Activated T-cell treated with anti-CD3 and anti-CD28 coated beads, Interleukin-2, amount 50 U/mL, for 72 hours (primary cell): ENCODE measurements around the gene SPRED3. TPM values are rescaled to one million over a fixed set of nuclear protein-coding genes. Genes with fewer than 3 reads are reported as not detected.
"Not testable (repeated sequence)": the region's sequence is repeated elsewhere in the genome, so short reads cannot be mapped to it uniquely, and the experiment has no call there.

Source experiments
- ATAC-seq, 2 donors: fragments of 150-1000 bp; cut with Tn5 transposase; replicated peaks in 1 of 2; 2 replicates each; pipeline ENCODE4 v1.10.0; 2021; ENCODE audit warnings: moderate library complexity in 2 of 2, mild to moderate bottlenecking in 1 of 2
- DNase-seq, 2 donors: peaks; one replicate each; pipeline ENCODE4 v3.0.0; 2021 to 2022; ENCODE audit warnings: mixed read lengths in 1 of 2
- H3K27ac Mint-ChIP-seq: one replicate; pipeline ENCODE4 v1.8.0; 2022; ENCODE audit warnings: mild to moderate bottlenecking, moderate library complexity, mixed read lengths
- H3K27me3 Mint-ChIP-seq: one replicate; pipeline ENCODE4 v1.8.0; 2022; ENCODE audit warnings: low read depth, mixed read lengths
- H3K36me3 Mint-ChIP-seq, 2 donors: one replicate each; pipeline ENCODE4 v1.8.0; 2022; ENCODE audit warnings: mixed read lengths in 2 of 2, mild to moderate bottlenecking in 1 of 2; ENCODE audit not compliant: insufficient read depth in 2 of 2
- H3K4me1 Mint-ChIP-seq: one replicate; pipeline ENCODE4 v1.8.0; 2022; ENCODE audit warnings: low read depth, mixed read lengths
- H3K4me3 Mint-ChIP-seq, 2 donors: one replicate each; pipeline ENCODE4 v1.8.0; 2022; ENCODE audit warnings: mild to moderate bottlenecking in 2 of 2, mixed read lengths in 2 of 2, moderate library complexity in 2 of 2
- H3K9me3 Mint-ChIP-seq, 2 donors: one replicate each; pipeline ENCODE4 v1.8.0; 2022; ENCODE audit warnings: mixed read lengths in 2 of 2
- total RNA-seq, 2 donors: library from RNA; stranded (reverse); gene quantifications; one replicate each; pipeline ENCODE4 v1.2.3, GENCODE V29; 2022

The SPRED3 gene
- total RNA-seq, 2 donors from 2014 or later: 1.7 to 4.2 TPM

DNA sequence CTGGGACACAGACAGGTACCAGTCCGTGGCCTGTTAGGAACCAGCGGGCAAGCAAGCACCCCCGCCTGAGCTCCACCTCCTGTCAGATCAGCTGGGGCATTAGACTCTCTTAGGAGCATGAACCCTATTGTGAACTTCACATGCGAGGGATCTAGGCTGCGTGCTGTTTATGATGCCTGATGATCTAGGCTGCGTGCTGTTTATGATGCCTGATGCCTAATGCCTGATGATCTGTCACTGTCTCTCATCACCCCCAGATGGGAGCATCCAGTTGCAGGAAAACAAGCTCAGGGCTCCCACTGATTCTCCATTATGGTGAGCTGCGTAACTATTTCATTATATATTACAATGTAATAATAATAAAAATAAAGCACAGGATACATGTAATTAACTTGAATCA lies 33.9 kb downstream of the SPRED3 start:
- H3K9me3 Mint-ChIP-seq: no peaks in the 10 kb centered on the region
- H3K36me3 Mint-ChIP-seq: no peaks in the 10 kb centered on the region
- no peak overlapping the region for H3K4me3 Mint-ChIP-seq
- no peaks in the 10 kb centered on the region for H3K27me3 Mint-ChIP-seq
- DNase-seq (no peak), ATAC-seq (no peak)
- H3K4me1 Mint-ChIP-seq: peaks cover 29% of the 10 kb centered on the region
- H3K27ac Mint-ChIP-seq: no peak overlapping the region

DNA sequence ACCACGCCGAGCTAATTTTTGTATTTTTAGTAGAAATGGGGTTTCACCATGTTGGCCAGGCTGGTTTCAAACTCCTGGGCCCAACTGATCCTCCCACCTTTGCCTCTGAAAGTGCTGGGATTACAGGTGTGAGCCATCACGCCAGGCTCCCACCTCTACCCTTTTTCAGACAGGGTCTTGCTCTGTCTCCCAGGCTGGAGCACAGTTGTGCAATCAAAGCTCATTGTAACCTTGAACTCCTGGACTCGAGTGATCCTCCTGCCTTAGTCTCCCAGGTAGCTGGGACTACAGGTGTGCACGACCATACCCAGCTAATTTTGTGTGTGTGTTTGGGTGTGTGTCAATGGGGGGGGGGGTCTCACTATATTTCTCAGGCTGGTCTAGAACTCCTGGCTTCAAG lies 35.8 kb downstream of the SPRED3 start:
- Mint-ChIP-seq H3K4me3 (no peak overlapping the region), H3K27ac (no peak overlapping the region), H3K9me3 (no peaks in the 10 kb centered on the region), H3K36me3 (no peaks in the 10 kb centered on the region), H3K4me1 (peaks cover 30% of the 10 kb centered on the region), H3K27me3 (no peaks in the 10 kb centered on the region)
- no peak for DNase-seq
- no peak for ATAC-seq

DNA sequence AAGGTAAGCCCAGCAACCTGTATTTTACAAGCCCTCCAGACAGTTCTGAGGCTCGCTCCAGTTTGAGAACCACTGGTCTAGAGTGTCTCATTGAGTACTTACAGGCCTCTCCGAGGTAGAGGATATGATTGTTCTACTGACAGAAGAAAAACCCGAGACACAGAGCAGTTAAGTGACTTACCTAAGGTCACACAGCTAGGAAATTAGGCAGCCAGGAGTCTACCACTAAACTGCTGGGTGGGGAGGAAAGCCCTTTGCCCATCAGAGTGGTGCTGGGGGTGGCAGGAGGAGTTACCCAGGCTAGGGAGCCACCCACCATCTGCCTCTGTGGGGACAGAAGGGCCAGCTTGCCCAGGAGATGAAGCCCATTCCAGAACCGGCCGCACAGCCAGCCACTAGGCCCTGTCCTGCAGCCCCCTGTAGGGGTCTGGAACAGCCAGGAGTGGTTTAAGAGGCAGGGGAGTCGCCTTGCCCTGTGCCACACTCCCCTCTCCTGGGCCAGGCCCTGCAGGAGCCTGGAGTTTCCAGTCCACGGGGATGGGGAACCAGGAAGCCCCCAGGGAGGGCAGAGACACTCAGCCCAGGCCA lies 36.8 kb downstream of the SPRED3 start:
- H3K27ac Mint-ChIP-seq: no peak overlapping the region
- H3K4me1 Mint-ChIP-seq: peaks cover 37% of the 10 kb centered on the region
- peak overlapping the region; percentile 77 to 94 for H3K4me3 Mint-ChIP-seq

DNA sequence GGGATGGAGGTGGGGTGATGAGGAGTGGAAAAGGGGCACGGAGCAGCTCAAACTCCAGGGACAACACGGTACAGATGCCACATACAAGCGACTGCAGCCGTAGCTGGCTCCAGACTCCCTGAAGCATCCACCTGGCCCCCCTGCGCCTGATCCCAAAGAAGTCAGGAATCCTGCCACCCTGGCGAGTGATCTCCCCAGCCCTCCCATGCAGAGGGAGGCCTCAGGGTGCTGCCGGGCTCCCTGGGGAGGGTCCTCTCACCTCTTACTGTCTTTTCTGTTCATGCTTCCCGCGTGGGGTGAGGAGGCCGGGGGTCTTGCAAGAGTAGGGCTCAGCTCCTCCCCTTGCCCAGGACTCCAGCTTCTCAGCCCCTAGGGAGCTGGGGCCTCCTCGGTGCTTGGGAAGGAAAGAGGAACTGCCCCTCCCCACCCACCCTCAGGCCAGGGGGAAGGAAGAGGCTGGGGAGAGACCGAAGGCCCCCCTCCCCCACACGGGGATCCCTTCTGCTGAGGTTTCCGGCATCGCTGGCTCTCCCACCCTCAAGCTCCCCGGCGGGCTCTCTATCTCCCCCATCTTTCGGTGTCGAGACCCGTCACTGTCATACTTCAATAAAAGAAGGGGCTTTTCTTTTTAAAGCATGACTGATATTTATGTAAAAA lies 37.4 kb downstream of the SPRED3 start, which contains the start of gene RASGRP4:
Gene RASGRP4 (minus strand): TSS at position 410 of the 657 bp plus-strand sequence. CDS start 128 bp downstream, at position 282.
- ATAC-seq: peak; percentile 24
- DNase-seq: peak; percentile 66 to 70
- Mint-ChIP-seq H3K27me3 (no peaks in the 10 kb centered on the region), H3K4me1 (peaks cover 42% of the 10 kb centered on the region), H3K36me3 (no peaks in the 10 kb centered on the region), H3K27ac (peak within 1 kb of the TSS; percentile 96), H3K4me3 (peak within 1 kb of the TSS; percentile 77 to 94), H3K9me3 (no peaks in the 10 kb centered on the region)

More for the DNA sequence above, 36.8 kb downstream of the SPRED3 start:
- Mint-ChIP-seq H3K27me3 (no peaks in the 10 kb centered on the region), H3K9me3 (no peaks in the 10 kb centered on the region), H3K36me3 (no peaks in the 10 kb centered on the region)
- ATAC-seq (no peak), DNase-seq (no peak)

DNA sequence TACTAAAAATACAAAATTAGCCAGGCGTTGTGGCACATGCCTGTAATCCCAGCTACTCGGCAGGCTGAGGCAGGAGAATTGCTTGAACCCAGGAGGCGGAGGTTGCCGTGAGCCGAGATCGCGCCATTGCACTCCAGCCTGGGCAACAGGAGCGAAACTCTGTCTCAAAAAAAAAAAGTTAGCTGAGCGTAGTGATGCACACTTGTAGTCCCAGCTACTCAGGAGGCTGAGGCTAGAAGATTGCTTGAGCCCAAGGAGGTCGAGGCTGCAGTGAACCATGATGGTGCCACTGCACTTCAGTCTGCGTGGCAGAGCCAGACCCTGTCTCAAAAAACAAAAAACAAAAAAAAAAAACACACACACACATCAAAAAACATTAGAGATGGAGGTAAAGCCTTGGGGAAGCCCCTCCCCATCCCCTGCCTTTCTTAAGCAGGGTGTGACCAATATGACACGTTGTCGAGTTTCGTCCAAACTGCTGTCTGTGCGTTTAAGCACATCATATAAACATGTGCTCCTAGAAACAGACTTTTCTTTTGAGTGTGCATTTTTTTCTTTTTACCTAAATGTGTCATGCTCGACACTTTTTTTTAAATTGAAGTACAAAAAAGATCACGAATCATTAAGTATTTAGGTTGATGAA lies 38.7 kb downstream of the SPRED3 start:
- H3K27me3 Mint-ChIP-seq, H3K36me3 Mint-ChIP-seq, H3K9me3 Mint-ChIP-seq: not testable (repeated sequence)
- peak overlapping the region; percentile 77 to 94 for H3K4me3 Mint-ChIP-seq
- ATAC-seq (peak; percentile 87 to 89), DNase-seq (peak; percentile 70 to 79)
- H3K27ac Mint-ChIP-seq: peak overlapping the region; percentile 96
- peaks cover 42% of the 10 kb centered on the region for H3K4me1 Mint-ChIP-seq

DNA sequence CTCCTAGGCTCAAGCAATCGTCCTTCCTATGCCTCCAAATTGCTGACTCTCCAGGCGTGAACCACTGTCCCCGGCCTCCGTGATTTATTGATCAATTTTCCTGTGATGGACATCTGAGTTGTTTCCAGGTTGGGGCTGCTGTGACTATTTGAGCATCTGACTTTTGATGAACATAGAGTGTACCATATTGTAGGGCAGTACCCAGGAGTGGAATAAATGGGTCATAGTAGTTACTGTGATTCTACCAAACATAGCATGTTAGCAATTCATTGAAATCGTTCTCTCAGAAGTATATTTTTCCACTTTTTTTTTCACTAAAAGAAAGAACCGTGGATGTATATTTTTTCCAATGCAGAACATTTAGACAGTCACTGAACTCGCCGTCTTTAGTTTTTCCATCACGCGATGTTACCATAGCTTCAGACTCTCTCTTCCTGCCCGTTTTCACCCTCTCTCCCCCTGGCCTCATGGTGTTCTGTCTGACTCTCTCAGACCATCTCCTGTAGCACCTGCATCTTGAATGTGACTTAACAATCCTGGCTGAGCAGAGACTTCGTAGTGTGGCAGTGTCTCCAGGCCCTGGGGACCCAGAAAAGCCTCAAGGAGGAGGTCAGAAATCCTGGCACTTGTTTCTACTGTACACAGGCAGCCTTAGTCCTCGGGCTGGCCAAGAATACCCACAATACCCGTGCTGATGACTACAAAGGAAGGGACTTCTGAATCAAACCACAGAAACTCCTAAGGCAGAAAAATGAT lies 40.7 kb downstream of the SPRED3 start:
- H3K27ac Mint-ChIP-seq: peak overlapping the region; percentile 91
- peak overlapping the region; percentile 64 to 66 for H3K4me3 Mint-ChIP-seq
- peaks cover 53% of the 10 kb centered on the region for H3K4me1 Mint-ChIP-seq
- H3K27me3 Mint-ChIP-seq: peaks cover 8% of the 10 kb centered on the region
- peak; percentile 40 to 47 for DNase-seq
- H3K9me3 Mint-ChIP-seq: no peaks in the 10 kb centered on the region
- no peaks in the 10 kb centered on the region for H3K36me3 Mint-ChIP-seq
- peak; percentile 52 to 58 for ATAC-seq

DNA sequence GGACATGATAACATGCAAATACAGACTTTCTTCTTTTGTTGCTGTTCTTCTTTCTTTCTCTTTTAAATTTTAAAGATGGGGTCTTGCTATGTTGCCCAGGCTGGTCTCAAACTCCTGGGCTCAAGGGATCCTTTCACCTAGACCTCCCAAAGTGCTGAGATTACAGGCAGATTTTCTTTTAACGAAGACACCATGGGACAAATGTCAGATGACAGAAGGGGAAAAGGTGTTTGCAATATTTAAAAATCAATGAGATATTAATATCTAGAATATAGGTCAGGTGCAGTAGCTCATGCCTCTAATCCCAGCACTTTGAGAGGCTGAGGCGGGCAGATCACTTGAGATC lies 41.3 kb downstream of the SPRED3 start:
- H3K9me3 Mint-ChIP-seq: no peaks in the 10 kb centered on the region
- DNase-seq (no peak), ATAC-seq (no peak)
- peak overlapping the region; percentile 91 for H3K27ac Mint-ChIP-seq
- no peaks in the 10 kb centered on the region for H3K36me3 Mint-ChIP-seq
- H3K4me1 Mint-ChIP-seq: peaks cover 56% of the 10 kb centered on the region
- H3K4me3 Mint-ChIP-seq: peak overlapping the region; percentile 64 to 66
- H3K27me3 Mint-ChIP-seq: peaks cover 12% of the 10 kb centered on the region

DNA sequence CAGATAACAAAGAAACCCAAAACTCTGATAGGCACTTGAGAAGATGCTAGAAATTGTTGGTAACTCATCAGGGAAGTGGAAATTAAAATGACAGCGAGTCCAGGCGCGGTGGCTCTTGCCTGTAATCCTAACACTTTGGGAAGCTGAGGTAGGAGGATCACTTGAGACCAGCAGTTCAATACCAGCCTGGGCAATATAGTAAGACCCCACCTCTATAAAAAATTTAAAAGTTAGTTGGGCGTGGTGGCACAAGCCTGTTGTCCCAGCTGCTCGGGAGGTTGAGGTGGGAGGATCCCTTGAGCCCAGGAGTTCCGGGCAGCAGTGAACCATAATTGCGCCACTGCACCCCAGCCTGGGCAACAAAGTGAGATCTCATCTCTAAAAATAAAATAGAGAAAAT lies 42.4 kb downstream of the SPRED3 start:
- no peaks in the 10 kb centered on the region for H3K36me3 Mint-ChIP-seq
- H3K4me1 Mint-ChIP-seq: peaks cover 56% of the 10 kb centered on the region
- no peaks in the 10 kb centered on the region for H3K9me3 Mint-ChIP-seq
- peaks cover 12% of the 10 kb centered on the region for H3K27me3 Mint-ChIP-seq
- H3K4me3 Mint-ChIP-seq: no peak overlapping the region
- no peak overlapping the region for H3K27ac Mint-ChIP-seq
- ATAC-seq (no peak), DNase-seq (no peak)

DNA sequence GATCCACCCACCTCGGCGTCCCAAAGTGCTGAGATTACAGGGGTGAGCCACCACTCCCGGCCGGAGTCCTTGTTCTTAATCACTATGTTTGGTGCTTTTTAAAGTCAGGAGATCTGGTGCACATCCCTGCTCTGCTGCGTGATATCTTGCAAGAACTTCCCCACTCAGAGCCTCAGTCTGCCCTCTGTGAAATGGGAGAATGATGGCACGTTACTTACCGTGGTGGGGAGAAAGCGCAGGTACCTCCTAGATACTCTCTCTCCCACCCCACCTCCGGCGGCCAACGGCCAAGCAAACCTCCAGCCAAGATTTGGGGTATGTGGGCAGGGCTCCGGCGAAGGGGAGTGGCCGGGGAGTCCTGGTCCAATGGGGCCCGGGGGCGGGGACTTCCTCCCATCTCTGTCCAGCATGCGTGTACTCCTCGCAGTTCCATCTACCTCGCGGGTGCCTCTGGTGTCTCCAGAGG lies 44.8 kb downstream of the SPRED3 start, which contains the start of gene RYR1:
Gene RYR1 (plus strand): TSS at position 424 of the 466 bp plus-strand sequence. CDS start 139 bp downstream, outside the sequence.
- ATAC-seq (peak; percentile 71 to 78), DNase-seq (peak; percentile 75 to 76)
- peaks cover 12% of the 10 kb centered on the region for H3K27me3 Mint-ChIP-seq
- peaks cover 40% of the 10 kb centered on the region for H3K4me1 Mint-ChIP-seq
- H3K4me3 Mint-ChIP-seq: peak within 1 kb of the TSS; percentile 61 to 74
- H3K9me3 Mint-ChIP-seq: no peaks in the 10 kb centered on the region
- peak within 1 kb of the TSS; percentile 8 for H3K27ac Mint-ChIP-seq
- no peaks in the 10 kb centered on the region for H3K36me3 Mint-ChIP-seq

DNA sequence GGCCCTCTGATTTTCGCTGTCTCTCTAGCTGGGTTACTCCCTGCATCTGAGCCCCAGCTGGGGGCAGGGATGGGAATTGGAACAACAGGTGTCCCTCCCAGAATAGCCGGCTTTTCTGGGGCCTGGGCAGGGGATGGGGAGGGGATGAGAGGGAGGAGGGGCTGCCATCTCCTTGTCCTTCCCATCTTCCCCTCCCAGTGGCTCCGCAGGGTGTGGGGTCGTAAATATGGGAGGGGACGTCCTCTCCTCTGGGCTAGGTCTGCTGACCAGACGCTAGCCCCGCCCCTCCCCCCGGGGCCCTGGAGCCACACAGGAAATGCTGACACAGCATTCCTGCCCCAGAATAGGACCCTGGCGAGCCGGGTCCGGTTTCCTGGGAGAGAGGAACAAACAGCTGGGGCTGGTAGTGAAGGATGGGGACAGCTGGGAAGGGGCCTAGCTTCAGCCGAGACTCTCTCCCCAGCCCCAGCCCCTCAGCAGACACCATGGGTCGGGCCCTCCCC lies 46.1 kb downstream of the SPRED3 start:
- no peaks in the 10 kb centered on the region for H3K9me3 Mint-ChIP-seq
- no peak overlapping the region for H3K27ac Mint-ChIP-seq
- H3K36me3 Mint-ChIP-seq: no peaks in the 10 kb centered on the region
- peaks cover 12% of the 10 kb centered on the region for H3K27me3 Mint-ChIP-seq
- H3K4me1 Mint-ChIP-seq: peaks cover 29% of the 10 kb centered on the region
- H3K4me3 Mint-ChIP-seq: peak overlapping the region; percentile 25 to 61
- ATAC-seq (no peak), DNase-seq (no peak)

DNA sequence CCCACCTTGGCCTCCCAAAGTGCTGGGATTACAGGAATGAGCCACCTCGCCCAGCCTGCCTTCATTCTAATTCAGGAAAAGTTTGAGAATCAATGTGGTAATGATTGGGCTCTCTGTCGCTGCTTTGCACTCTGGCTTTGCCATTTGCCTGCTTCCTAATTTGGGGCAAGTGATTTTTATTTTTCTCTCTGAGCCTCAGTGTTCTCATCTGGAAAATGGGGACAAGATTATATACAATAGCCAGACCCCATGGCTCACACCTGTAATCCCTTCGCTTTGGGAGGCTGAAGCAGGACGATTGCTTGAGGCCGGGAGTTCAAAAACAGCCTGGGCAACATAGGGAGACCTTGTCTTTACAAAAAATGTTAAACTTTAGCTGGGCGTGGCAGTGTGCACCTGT lies 48.8 kb downstream of the SPRED3 start:
- no peak overlapping the region for H3K4me3 Mint-ChIP-seq
- H3K27me3 Mint-ChIP-seq: peaks cover 12% of the 10 kb centered on the region
- no peaks in the 10 kb centered on the region for H3K9me3 Mint-ChIP-seq
- ATAC-seq: no peak
- DNase-seq: no peak
- peaks cover 25% of the 10 kb centered on the region for H3K4me1 Mint-ChIP-seq
- no peak overlapping the region for H3K27ac Mint-ChIP-seq
- no peaks in the 10 kb centered on the region for H3K36me3 Mint-ChIP-seq

DNA sequence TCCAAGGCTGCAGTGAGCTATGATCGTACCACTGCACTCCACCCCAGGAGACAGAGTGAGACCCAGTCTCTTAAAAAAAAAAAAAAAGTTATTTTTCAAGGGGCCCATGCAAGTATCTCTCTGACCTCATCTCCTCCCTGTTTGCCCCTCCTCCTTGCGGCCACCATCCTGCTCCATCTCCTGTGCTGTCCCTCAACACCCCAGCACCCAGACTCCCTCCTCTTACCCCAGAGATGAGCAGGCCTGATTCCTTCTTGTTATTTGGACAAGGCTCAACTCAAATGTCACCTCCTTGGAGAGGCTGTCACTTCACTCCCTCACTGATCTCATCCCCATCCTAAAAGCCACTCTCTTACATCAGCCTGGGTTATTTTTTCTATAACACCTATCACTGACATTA lies 49.4 kb downstream of the SPRED3 start:
- H3K27ac Mint-ChIP-seq: no peak overlapping the region
- ATAC-seq: no peak
- H3K4me1 Mint-ChIP-seq: peaks cover 25% of the 10 kb centered on the region
- no peaks in the 10 kb centered on the region for H3K9me3 Mint-ChIP-seq
- H3K36me3 Mint-ChIP-seq: no peaks in the 10 kb centered on the region
- no peak for DNase-seq
- H3K27me3 Mint-ChIP-seq: peaks cover 12% of the 10 kb centered on the region
- H3K4me3 Mint-ChIP-seq: no peak overlapping the region
